Measurements from ENCODE around the gene OR51T1.

GRCh38 chr11:4922304-4922703 lies 40.6 kb downstream of the OR51T1 start:
- TF ChIP-seq CTCF (IDR thresholded peaks at IDR 0.05; ENCODE audit: low read length) (no peak), EZH2phosphoT487 (IDR thresholded peaks at IDR 0.05; ENCODE audit: low read length) (no peak)

Measured in MM.1S (cell line).